ENCODE measurements around the gene SNCAIP. TPM values are rescaled to one million over a fixed set of nuclear protein-coding genes. Genes with fewer than 3 reads are reported as not detected.

Gene SNCAIP
- total RNA-seq, 1 donor from 2014 or later, result 6.7 TPM

DNA sequence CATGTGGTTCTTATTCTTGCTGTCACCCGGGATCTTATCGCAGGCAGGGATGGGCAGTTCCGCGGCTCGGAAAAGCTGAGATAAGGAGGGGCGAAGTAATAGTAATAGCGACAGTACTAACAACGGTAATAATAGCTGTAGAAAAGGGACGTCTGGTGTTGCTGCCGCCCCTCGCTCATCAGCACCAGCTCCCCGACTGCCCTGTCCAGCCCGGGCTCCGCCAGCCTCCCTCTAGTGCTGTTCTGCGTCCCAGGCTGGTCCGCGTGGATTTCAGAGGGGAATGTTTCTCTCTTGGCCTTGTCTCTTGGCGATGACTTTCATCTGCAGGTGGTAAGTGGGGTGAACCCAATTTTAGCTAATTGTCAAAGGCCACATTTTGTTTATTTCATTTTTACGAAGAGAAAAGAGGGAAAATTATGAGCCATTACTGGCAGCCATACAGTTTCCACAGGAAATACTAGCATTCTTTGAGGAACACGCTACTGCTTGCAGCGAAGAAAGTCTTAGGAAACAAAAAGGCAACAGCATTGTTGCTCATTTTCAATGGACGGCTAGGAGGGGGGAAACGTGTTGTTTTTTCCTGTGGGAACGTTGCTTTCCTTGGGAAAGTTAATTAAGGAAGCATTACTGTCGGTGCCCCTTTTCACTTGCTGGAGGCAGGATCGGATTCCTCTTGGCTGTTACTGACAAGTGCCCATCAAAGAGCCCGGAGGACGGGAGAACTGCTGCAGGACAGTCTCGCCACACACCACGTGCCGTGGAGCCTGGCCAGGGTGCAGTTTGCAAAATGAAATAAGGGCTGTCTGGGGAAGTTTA, 762 bp downstream of the SNCAIP start:
- H3K27ac Mint-ChIP-seq (ENCODE audit: unreplicated experiment), result peak overlapping the region; percentile 72
- TF ChIP-seq, protein P1, sequence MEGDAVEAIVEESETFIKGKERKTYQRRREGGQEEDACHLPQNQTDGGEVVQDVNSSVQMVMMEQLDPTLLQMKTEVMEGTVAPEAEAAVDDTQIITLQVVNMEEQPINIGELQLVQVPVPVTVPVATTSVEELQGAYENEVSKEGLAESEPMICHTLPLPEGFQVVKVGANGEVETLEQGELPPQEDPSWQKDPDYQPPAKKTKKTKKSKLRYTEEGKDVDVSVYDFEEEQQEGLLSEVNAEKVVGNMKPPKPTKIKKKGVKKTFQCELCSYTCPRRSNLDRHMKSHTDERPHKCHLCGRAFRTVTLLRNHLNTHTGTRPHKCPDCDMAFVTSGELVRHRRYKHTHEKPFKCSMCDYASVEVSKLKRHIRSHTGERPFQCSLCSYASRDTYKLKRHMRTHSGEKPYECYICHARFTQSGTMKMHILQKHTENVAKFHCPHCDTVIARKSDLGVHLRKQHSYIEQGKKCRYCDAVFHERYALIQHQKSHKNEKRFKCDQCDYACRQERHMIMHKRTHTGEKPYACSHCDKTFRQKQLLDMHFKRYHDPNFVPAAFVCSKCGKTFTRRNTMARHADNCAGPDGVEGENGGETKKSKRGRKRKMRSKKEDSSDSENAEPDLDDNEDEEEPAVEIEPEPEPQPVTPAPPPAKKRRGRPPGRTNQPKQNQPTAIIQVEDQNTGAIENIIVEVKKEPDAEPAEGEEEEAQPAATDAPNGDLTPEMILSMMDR (IDR thresholded peaks at IDR 0.05; ENCODE audit: partially characterized antibody, unreplicated experiment), result no peak
- H3K4me3 Mint-ChIP-seq (ENCODE audit: unreplicated experiment), result peak overlapping the region; percentile 90
- H3K36me3 Mint-ChIP-seq (ENCODE audit: unreplicated experiment), result no peaks in the 10 kb centered on the region
- peaks cover 4% of the 10 kb centered on the region for H3K4me1 Mint-ChIP-seq (ENCODE audit: low read depth, unreplicated experiment)
- H3K27me3 Mint-ChIP-seq (ENCODE audit: unreplicated experiment), result peaks cover 4% of the 10 kb centered on the region
- DNase-seq, result peak; percentile 64
- H3K9me3 Mint-ChIP-seq (ENCODE audit: unreplicated experiment), result no peaks in the 10 kb centered on the region

GRCh38 chr5:122314036-122314435, 2.0 kb downstream of the SNCAIP start:
- Mint-ChIP-seq H3K36me3 (ENCODE audit: unreplicated experiment) (no peaks in the 10 kb centered on the region), H3K27me3 (ENCODE audit: unreplicated experiment) (peaks cover 4% of the 10 kb centered on the region), H3K4me3 (ENCODE audit: unreplicated experiment) (no peak overlapping the region), H3K4me1 (ENCODE audit: low read depth, unreplicated experiment) (peaks cover 4% of the 10 kb centered on the region), H3K27ac (ENCODE audit: unreplicated experiment) (no peak overlapping the region), H3K9me3 (ENCODE audit: unreplicated experiment) (no peaks in the 10 kb centered on the region)
- no peak for DNase-seq
- TF ChIP-seq, protein P1 (IDR thresholded peaks at IDR 0.05; ENCODE audit: partially characterized antibody, unreplicated experiment), result no peak

DNA sequence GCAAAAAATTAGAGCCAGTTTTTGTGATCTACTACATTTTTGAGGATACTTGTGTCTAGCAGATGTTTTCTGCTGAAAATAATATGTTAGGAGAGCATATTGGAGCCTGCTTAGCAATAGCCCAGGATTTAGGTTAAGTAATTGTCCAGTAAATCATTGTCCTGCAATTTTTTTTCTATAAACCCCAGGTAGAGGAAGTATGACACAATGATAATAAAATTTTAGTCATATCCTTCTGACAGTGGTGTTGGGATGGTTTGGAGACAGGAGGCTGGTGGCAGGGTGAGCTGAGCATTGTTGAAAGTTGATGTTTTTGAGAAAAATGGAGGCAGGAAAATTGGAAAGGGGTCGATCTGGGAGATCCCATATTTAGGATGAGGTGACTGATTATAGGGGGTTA, 3.5 kb downstream of the SNCAIP start:
- no peaks in the 10 kb centered on the region for H3K9me3 Mint-ChIP-seq (ENCODE audit: unreplicated experiment)
- TF ChIP-seq, protein P1 (IDR thresholded peaks at IDR 0.05; ENCODE audit: partially characterized antibody, unreplicated experiment), result no peak
- H3K27me3 Mint-ChIP-seq (ENCODE audit: unreplicated experiment), result peaks cover 2% of the 10 kb centered on the region
- H3K27ac Mint-ChIP-seq (ENCODE audit: unreplicated experiment), result no peak overlapping the region
- no peak for DNase-seq
- H3K4me1 Mint-ChIP-seq (ENCODE audit: low read depth, unreplicated experiment), result peaks cover 4% of the 10 kb centered on the region
- H3K36me3 Mint-ChIP-seq (ENCODE audit: unreplicated experiment), result no peaks in the 10 kb centered on the region
- H3K4me3 Mint-ChIP-seq (ENCODE audit: unreplicated experiment), result no peak overlapping the region

GRCh38 chr5:122316656-122317055, 4.6 kb downstream of the SNCAIP start:
- H3K9me3 Mint-ChIP-seq (ENCODE audit: unreplicated experiment), result no peaks in the 10 kb centered on the region
- H3K27ac Mint-ChIP-seq (ENCODE audit: unreplicated experiment), result no peak overlapping the region
- H3K36me3 Mint-ChIP-seq (ENCODE audit: unreplicated experiment), result no peaks in the 10 kb centered on the region
- H3K4me3 Mint-ChIP-seq (ENCODE audit: unreplicated experiment), result no peak overlapping the region
- TF ChIP-seq, protein P1 (IDR thresholded peaks at IDR 0.05; ENCODE audit: partially characterized antibody, unreplicated experiment), result no peak
- peaks cover 2% of the 10 kb centered on the region for H3K27me3 Mint-ChIP-seq (ENCODE audit: unreplicated experiment)
- peaks cover 4% of the 10 kb centered on the region for H3K4me1 Mint-ChIP-seq (ENCODE audit: low read depth, unreplicated experiment)
- no peak for DNase-seq

DNA sequence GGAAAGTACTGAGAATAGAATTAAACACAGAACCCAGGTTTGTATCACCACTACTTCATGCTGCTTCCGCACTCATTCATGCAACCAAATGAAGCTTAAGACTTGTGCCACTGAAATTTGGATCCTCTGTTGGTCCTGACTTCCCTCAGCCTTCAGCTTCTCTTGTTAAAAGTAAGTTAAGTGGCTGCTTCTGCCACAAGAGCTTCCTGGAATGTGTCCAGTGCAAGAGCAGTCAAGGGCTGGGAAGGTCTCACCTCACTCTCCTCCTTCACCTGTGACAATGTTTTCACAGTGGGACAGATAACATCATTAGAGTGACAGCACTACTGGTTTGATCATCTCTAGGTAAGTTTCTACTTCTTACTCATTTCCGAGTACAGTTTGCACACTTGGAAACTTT, 7.9 kb downstream of the SNCAIP start:
- Mint-ChIP-seq H3K36me3 (ENCODE audit: unreplicated experiment) (no peaks in the 10 kb centered on the region), H3K27ac (ENCODE audit: unreplicated experiment) (no peak overlapping the region), H3K9me3 (ENCODE audit: unreplicated experiment) (no peaks in the 10 kb centered on the region), H3K27me3 (ENCODE audit: unreplicated experiment) (no peaks in the 10 kb centered on the region), H3K4me3 (ENCODE audit: unreplicated experiment) (no peak overlapping the region), H3K4me1 (ENCODE audit: low read depth, unreplicated experiment) (peaks cover 4% of the 10 kb centered on the region)
- no peak for DNase-seq
- TF ChIP-seq, protein P1 (IDR thresholded peaks at IDR 0.05; ENCODE audit: partially characterized antibody, unreplicated experiment), result no peak

All from glutamatergic neuron (in vitro differentiated cells).